Renal cortical epithelial cell (primary cell): ENCODE results near the gene GIT1. TPM values are rescaled to one million over a fixed set of nuclear protein-coding genes. Genes with fewer than 3 reads are reported as not detected.

Experiments
- total RNA-seq: library from RNA; depleted of rRNA; stranded (reverse); fragments of >200 nt; gene quantifications from 2 replicates; pipeline ENCODE4 v1.2.3, GENCODE V29; 2014

The GIT1 gene
- total RNA-seq, 1 donor from 2014 or later, result 34.7 TPM

Other genes with a start within 250 kb of the GIT1 start
- gene TAOK1, start 199.3 kb downstream of the GIT1 start, total RNA-seq, result 46.7 and 101 TPM in 2 replicates
- gene ABHD15, start 22.6 kb downstream of the GIT1 start, total RNA-seq, result 9.7 and 20.6 TPM in 2 replicates
- gene TP53I13, start 20.9 kb downstream of the GIT1 start, total RNA-seq, result 38.5 and 52.3 TPM in 2 replicates
- 3.1 and 12.8 TPM in 2 replicates for gene ANKRD13B, start 3.5 kb upstream of the GIT1 start, total RNA-seq
- 3.3 and 4.4 TPM in 2 replicates for gene CORO6, start 33.3 kb upstream of the GIT1 start, total RNA-seq